A549 (cell line): ENCODE data around the gene ZNF140. TPM values are rescaled to one million over a fixed set of nuclear protein-coding genes. Genes with fewer than 3 reads are reported as not detected.

Experiments
- ATAC-seq, 2 experiments: fragments of 200-7000 bp in 1 of 2; fragments of >200 bp in 1 of 2; cut with Nextera tagmentation in 1 of 2; cut with Tn5 transposase in 1 of 2; 3 replicates each; pipeline versions ENCODE4 v1.8.0 to v1.9.1; 2018 to 2020; ENCODE audit warnings: mild to moderate bottlenecking in 1 of 2, moderate library complexity in 1 of 2
- CTCF ChIA-PET: fragments of 300-600 bp; sonication (Branson Sonifier 250); formaldehyde crosslinking; extraction: SDS; loops from one replicate; lab custom pipeline; 2021; ENCODE audit warnings: antibody characterized with exemption, inconsistent platforms; lab: Yijun Ruan, JAX
- POLR2A ChIA-PET: fragments of 350-600 bp; formaldehyde crosslinking; extraction: SDS; loops from one replicate; lab custom pipeline; 2021; ENCODE audit warnings: antibody characterized with exemption, inconsistent platforms; lab: Yijun Ruan, JAX
- DNase-seq, 2 experiments: peaks; one replicate each; pipeline versions ENCODE4 v3.0.0 to v3.0.0-alpha.2; 2011 to 2016; ENCODE audit warnings: low read depth in 1 of 2, low spot score in 1 of 2
- FAIRE-seq: peaks from 2 replicates; lab custom pipeline; 2011; peaks lifted over from hg19 to GRCh38; lab: Jason Lieb, UNC
- H3K27ac ChIP-seq, 2 experiments: fragments of >200 bp; sonication (Bioruptor Twin); formaldehyde crosslinking; 3 replicates each; pipeline ENCODE4 v1.5.1; 2016 to 2017
- H3K4me1 ChIP-seq: fragments of >200 bp; sonication (Bioruptor Twin); formaldehyde crosslinking; 3 replicates; pipeline ENCODE4 v1.6.1; 2016
- H3K4me2 ChIP-seq: fragments of >200 bp; sonication (Bioruptor Twin); formaldehyde crosslinking; 3 replicates; pipeline ENCODE4 v1.6.1; 2016
- H3K4me3 ChIP-seq: fragments of >200 bp; sonication (Bioruptor Twin); formaldehyde crosslinking; 3 replicates; pipeline ENCODE4 v1.5.1; 2016
- H3K9me3 ChIP-seq: fragments of >200 bp; sonication (Bioruptor Twin); formaldehyde crosslinking; 3 replicates; pipeline ENCODE4 v1.6.1; 2016
- BCL3 ChIP-seq: fragments of >200 bp; sonication (Bioruptor Twin); formaldehyde crosslinking; IDR thresholded peaks from 3 replicates; pipeline ENCODE4 v1.6.1; 2016
- BHLHE40 ChIP-seq: IDR thresholded peaks from 2 replicates; pipeline ENCODE4 v1.6.1; 2012; ENCODE audit warnings: low read depth, low read length, inconsistent platforms
- CHD2 ChIP-seq: fragments of 150-350 bp; IDR thresholded peaks from 2 replicates; pipeline ENCODE4 v1.6.1; 2014; ENCODE audit warnings: low read length; ENCODE audit not compliant: partially characterized antibody
- CHD4 ChIP-seq: fragments of 200-600 bp; sonication (generic); IDR thresholded peaks from 2 replicates; pipeline ENCODE4 v1.6.1; 2016; ENCODE audit warnings: antibody characterized with exemption, mild to moderate bottlenecking, borderline replicate concordance
- EHMT2 ChIP-seq: fragments of 200-600 bp; sonication (generic); IDR thresholded peaks from 2 replicates; pipeline ENCODE4 v1.6.1; 2016; ENCODE audit warnings: antibody characterized with exemption, low read depth, mild to moderate bottlenecking, moderate library complexity
- ELK1 ChIP-seq: fragments of 150-350 bp; IDR thresholded peaks from 2 replicates; pipeline ENCODE4 v1.6.1; 2014; ENCODE audit warnings: low read depth, mild to moderate bottlenecking, low read length
- GATA3 ChIP-seq: IDR thresholded peaks from 2 replicates; pipeline ENCODE4 v1.6.1; 2012; ENCODE audit warnings: borderline replicate concordance
- HDAC2 ChIP-seq: fragments of 200-600 bp; sonication (generic); IDR thresholded peaks from 2 replicates; pipeline ENCODE4 v1.6.1; 2016
- HES2 ChIP-seq: fragments of >200 bp; sonication (Bioruptor Twin); formaldehyde crosslinking; IDR thresholded peaks from 2 replicates; pipeline ENCODE4 v1.6.1; 2016
- HMGXB4 ChIP-seq: fragments of 250-450 bp; sonication (Bioruptor Pico); IDR thresholded peaks from 2 replicates; pipeline ENCODE4 v1.5.0; 2021; ENCODE audit warnings: mild to moderate bottlenecking, moderate library complexity, borderline replicate concordance
- HOXA7 ChIP-seq: fragments of 250-450 bp; sonication (Bioruptor Pico); IDR thresholded peaks from 2 replicates; pipeline ENCODE4 v1.5.0; 2020; ENCODE audit warnings: mild to moderate bottlenecking, moderate library complexity
- HOXB13 ChIP-seq: fragments of 250-450 bp; sonication (Bioruptor Pico); IDR thresholded peaks from 2 replicates; pipeline ENCODE4 v1.5.0; 2020; ENCODE audit warnings: low read depth, mild to moderate bottlenecking, moderate library complexity
- JUNB ChIP-seq: fragments of >200 bp; sonication (Bioruptor Twin); formaldehyde crosslinking; IDR thresholded peaks from 2 replicates; pipeline ENCODE4 v1.6.1; 2016
- KDM1A ChIP-seq: fragments of 200-600 bp; sonication (generic); IDR thresholded peaks from 2 replicates; pipeline ENCODE4 v1.6.1; 2016; ENCODE audit warnings: low read depth, mild to moderate bottlenecking
- MAZ ChIP-seq: fragments of 150-350 bp; IDR thresholded peaks from 2 replicates; pipeline ENCODE4 v1.6.1; 2014; ENCODE audit warnings: antibody characterized with exemption, low read depth, low read length, borderline replicate concordance
- NPAS2 ChIP-seq: fragments of 250-450 bp; sonication (Bioruptor Pico); IDR thresholded peaks from 2 replicates; pipeline ENCODE4 v1.8.0; 2022; ENCODE audit warnings: mild to moderate bottlenecking, moderate library complexity, borderline replicate concordance
- REST ChIP-seq: fragments of 200-600 bp; sonication (generic); IDR thresholded peaks from 2 replicates; pipeline ENCODE4 v1.6.1; 2016; ENCODE audit warnings: antibody characterized with exemption, mild to moderate bottlenecking, moderate library complexity
- SMC3 ChIP-seq: fragments of >200 bp; sonication (Bioruptor Twin); formaldehyde crosslinking; IDR thresholded peaks from 3 replicates; pipeline ENCODE4 v1.6.1; 2018; ENCODE audit warnings: inconsistent platforms
- TFCP2L1 ChIP-seq: fragments of 250-450 bp; sonication (Bioruptor Pico); IDR thresholded peaks from 2 replicates; pipeline ENCODE4 v1.5.0; 2021; ENCODE audit warnings: mild to moderate bottlenecking
- ZNF302 ChIP-seq: fragments of 250-450 bp; sonication (Bioruptor Pico); IDR thresholded peaks from 2 replicates; pipeline ENCODE4 v1.9.0; 2021; ENCODE audit warnings: inconsistent platforms, mild to moderate bottlenecking, moderate library complexity
- WGBS: methylation state at CpG from one replicate; pipeline ENCODE4 v1.1.6; 2017; ENCODE audit errors: missing lambda C conversion rate; 5-methylcytosine and 5-hydroxymethylcytosine counted together
- polyA plus RNA-seq, 4 experiments: library from polyadenylated mRNA; depleted of rRNA in 3 of 4; stranded (reverse); fragments of >200 nt; fragmentation: RNase III in 1 of 4; extraction: RNeasy Plus Mini Kit Qiagen cat#74134 plus additional on column Dnase treatment in 1 of 4; gene quantifications; 2 replicates in 3 of 4; 3 replicates in 1 of 4; pipeline ENCODE4 v1.2.3, GENCODE V29; 2011 to 2017

The ZNF140 gene
- polyA plus RNA-seq, 2 of the 4 experiments (the other 2 are of a cell fraction) = 8.8 to 22.8 TPM

GRCh38 chr12:133058203-133059113, 22.3 kb upstream of the ZNF140 start:
- Histone ChIP-seq H3K27ac (no peak overlapping the region), H3K4me1 (no peaks in the 10 kb centered on the region), H3K4me2 (no peak overlapping the region), H3K9me3 (peaks cover 100% of the 10 kb centered on the region), H3K4me3 (no peak overlapping the region)
- DNase-seq (peak in 1 of 2 experiments; percentile 34), ATAC-seq (no peak), FAIRE-seq (no peak)
- TF ChIP-seq REST = no peak
- no peak for TF ChIP-seq HOXB13 (CRISPR knock-in tag)
- TF ChIP-seq KDM1A = 0 out of 2 replicates have a peak, but pooled peaks have one; percentile 54
- no peak for TF ChIP-seq ZNF302 (CRISPR knock-in tag)
- TF ChIP-seq HOXA7 (CRISPR knock-in tag) = no peak
- TF ChIP-seq GATA3 = peak; percentile 74
- no peak for TF ChIP-seq TFCP2L1 (CRISPR knock-in tag)
- TF ChIP-seq BHLHE40 = no peak
- TF ChIP-seq HDAC2 = 0 out of 2 replicates have a peak, but pooled peaks have one; percentile 63
- TF ChIP-seq MAZ = no peak
- TF ChIP-seq BCL3 = no peak
- TF ChIP-seq HES2 = no peak
- no peak for TF ChIP-seq CHD2
- no peak for TF ChIP-seq SMC3
- no peak for TF ChIP-seq HMGXB4 (CRISPR knock-in tag)
- TF ChIP-seq ELK1 = no peak
- no peak for TF ChIP-seq NPAS2 (CRISPR knock-in tag)
- TF ChIP-seq JUNB = no peak
- no peak for TF ChIP-seq CHD4
- TF ChIP-seq EHMT2 = no peak
- CTCF ChIA-PET = interaction anchor here (1.2 to 2.0 kb wide), 2 partner anchors 11 to 14 kb away, joined by 5 to 7 read pairs; no protein-coding TSS in a partner anchor
- POLR2A ChIA-PET = no interaction called here
- 56% methylated on average over 8 of the region's 8 CpGs for WGBS
